ENCODE results near the gene GABRB1.

DNA sequence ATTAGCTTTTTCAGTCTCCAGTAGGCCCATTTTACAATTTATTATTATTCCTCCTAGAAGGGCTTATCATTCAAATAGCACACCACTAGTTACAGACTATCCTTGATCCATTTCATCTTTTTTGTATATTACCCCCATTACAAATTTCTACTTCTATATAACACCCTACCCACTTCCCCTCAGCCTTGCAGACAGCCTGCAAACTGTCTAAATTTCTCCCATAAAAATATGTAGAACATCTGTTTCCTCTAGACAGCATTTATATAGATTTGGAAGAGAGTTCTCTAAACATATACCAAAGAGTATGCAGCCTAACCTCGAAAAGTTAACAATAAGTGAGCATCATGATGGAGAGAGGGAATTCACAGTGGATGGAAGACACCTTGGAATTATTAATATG lies 401.4 kb downstream of the GABRB1 start:
- no peak for TF ChIP-seq EZH2 (IDR thresholded peaks at IDR 0.05; ENCODE audit: borderline replicate concordance, low read length)
- TF ChIP-seq, protein P1, sequence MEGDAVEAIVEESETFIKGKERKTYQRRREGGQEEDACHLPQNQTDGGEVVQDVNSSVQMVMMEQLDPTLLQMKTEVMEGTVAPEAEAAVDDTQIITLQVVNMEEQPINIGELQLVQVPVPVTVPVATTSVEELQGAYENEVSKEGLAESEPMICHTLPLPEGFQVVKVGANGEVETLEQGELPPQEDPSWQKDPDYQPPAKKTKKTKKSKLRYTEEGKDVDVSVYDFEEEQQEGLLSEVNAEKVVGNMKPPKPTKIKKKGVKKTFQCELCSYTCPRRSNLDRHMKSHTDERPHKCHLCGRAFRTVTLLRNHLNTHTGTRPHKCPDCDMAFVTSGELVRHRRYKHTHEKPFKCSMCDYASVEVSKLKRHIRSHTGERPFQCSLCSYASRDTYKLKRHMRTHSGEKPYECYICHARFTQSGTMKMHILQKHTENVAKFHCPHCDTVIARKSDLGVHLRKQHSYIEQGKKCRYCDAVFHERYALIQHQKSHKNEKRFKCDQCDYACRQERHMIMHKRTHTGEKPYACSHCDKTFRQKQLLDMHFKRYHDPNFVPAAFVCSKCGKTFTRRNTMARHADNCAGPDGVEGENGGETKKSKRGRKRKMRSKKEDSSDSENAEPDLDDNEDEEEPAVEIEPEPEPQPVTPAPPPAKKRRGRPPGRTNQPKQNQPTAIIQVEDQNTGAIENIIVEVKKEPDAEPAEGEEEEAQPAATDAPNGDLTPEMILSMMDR (IDR thresholded peaks at IDR 0.05; ENCODE audit: low read length): no peak
